Keratinocyte (primary cell): ENCODE results near the gene GGT7. TPM values are rescaled to one million over a fixed set of nuclear protein-coding genes. Genes with fewer than 3 reads are reported as not detected.

Source experiments
- DNase-seq: peaks from one replicate; pipeline ENCODE4 v3.0.0-alpha.2; 2011; ENCODE audit warnings: low read depth, missing footprints, low spot score
- FAIRE-seq: peaks from 2 replicates; lab custom pipeline; 2011; peaks lifted over from hg19 to GRCh38; lab: Jason Lieb, UNC
- H2AFZ ChIP-seq: 2 replicates; pipeline ENCODE4 v1.6.0; 2012; ENCODE audit warnings: low read length, control low read depth, inconsistent platforms; ENCODE audit not compliant: control insufficient read depth
- H3K27ac ChIP-seq: 2 replicates; pipeline ENCODE4 v1.5.1; 2011; ENCODE audit warnings: low read length; ENCODE audit not compliant: control insufficient read depth, insufficient read depth
- H3K27me3 ChIP-seq: 3 replicates; pipeline ENCODE4 v1.6.0; 2011; ENCODE audit warnings: low read length; ENCODE audit not compliant: control insufficient read depth, insufficient read depth; ENCODE audit errors: extremely low read depth
- H3K36me3 ChIP-seq, 2 experiments: 2 replicates in 1 of 2; 3 replicates in 1 of 2; pipeline ENCODE4 v1.5.1; 2011; ENCODE audit warnings: low read length in 2 of 2, mild to moderate bottlenecking in 1 of 2; ENCODE audit not compliant: control insufficient read depth in 2 of 2, insufficient read depth in 2 of 2; ENCODE audit errors: extremely low read depth in 1 of 2
- H3K4me1 ChIP-seq: 3 replicates; pipeline ENCODE4 v1.5.1; 2011; ENCODE audit warnings: low read length; ENCODE audit not compliant: control insufficient read depth, insufficient read depth; ENCODE audit errors: extremely low read depth
- H3K4me2 ChIP-seq: 3 replicates; pipeline ENCODE4 v1.6.0; 2011; ENCODE audit warnings: low read depth, low read length; ENCODE audit not compliant: control insufficient read depth, insufficient read depth; ENCODE audit errors: extremely low read depth
- H3K4me3 ChIP-seq, 3 experiments: fragments of 200-600 bp in 1 of 3; sonication (generic) in 1 of 3; 2 replicates in 2 of 3; 3 replicates in 1 of 3; pipeline ENCODE4 v1.5.1; 2011 to 2016; ENCODE audit warnings: low read length in 3 of 3, mild to moderate bottlenecking in 3 of 3, control low read depth in 2 of 3, inconsistent platforms in 1 of 3, low read depth in 1 of 3, mixed read lengths in 1 of 3, mixed run types in 1 of 3, moderate library complexity in 1 of 3; ENCODE audit not compliant: control insufficient read depth in 2 of 3, insufficient read depth in 2 of 3; ENCODE audit errors: extremely low read depth in 1 of 3
- H3K79me2 ChIP-seq: 2 replicates; pipeline ENCODE4 v1.6.0; 2012; ENCODE audit warnings: low read length; ENCODE audit not compliant: control insufficient read depth, insufficient read depth
- H3K9ac ChIP-seq: 3 replicates; pipeline ENCODE4 v1.6.0; 2011; ENCODE audit warnings: low read length; ENCODE audit not compliant: control insufficient read depth, insufficient read depth; ENCODE audit errors: extremely low read depth
- H3K9me1 ChIP-seq: 3 replicates; pipeline ENCODE4 v1.6.0; 2011; ENCODE audit warnings: low read length; ENCODE audit not compliant: control insufficient read depth, insufficient read depth; ENCODE audit errors: extremely low read depth
- H3K9me3 ChIP-seq: 2 replicates; pipeline ENCODE4 v1.5.1; 2012; ENCODE audit warnings: low read depth, low read length; ENCODE audit not compliant: control insufficient read depth
- H4K20me1 ChIP-seq: 3 replicates; pipeline ENCODE4 v1.6.0; 2011; ENCODE audit warnings: low read length; ENCODE audit not compliant: control insufficient read depth, insufficient read depth; ENCODE audit errors: extremely low read depth
- CTCF ChIP-seq, 3 experiments: IDR thresholded peaks in 1 of 3; conservative IDR thresholded peaks in 1 of 3; optimal IDR thresholded peaks in 1 of 3; 2 replicates in 2 of 3; 3 replicates in 1 of 3; pipeline versions ENCODE3 to v1.5.1; 2011; ENCODE audit warnings: low read length in 3 of 3, mild to moderate bottlenecking in 3 of 3, moderate library complexity in 2 of 3, control low read depth in 1 of 3, inconsistent platforms in 1 of 3; ENCODE audit not compliant: insufficient read depth in 2 of 3; ENCODE audit errors: extremely low read depth in 1 of 3
- EZH2 ChIP-seq: IDR thresholded peaks from one replicate; pipeline ENCODE4 v1.6.1; 2012; ENCODE audit warnings: inconsistent platforms, mild to moderate bottlenecking, low read length, moderate library complexity
- dilution Hi-C: fragments of 300-500 bp; cut with MboI; formaldehyde crosslinking; loops from one replicate; pipeline ENCODE4 v1.7.0; 2020; ENCODE audit warnings: low sequenced_read_pairs; ENCODE audit not compliant: extremely low pct_ligation_motif_present
- polyA plus RNA-seq, 5 experiments: library from polyadenylated mRNA; depleted of rRNA in 3 of 5; stranded (reverse) in 3 of 5; stranded (forward) in 1 of 5; unstranded in 1 of 5; fragments of >200 nt; gene quantifications; 1 replicate in 1 of 5; 2 replicates in 3 of 5; 3 replicates in 1 of 5; pipeline versions ENCODE4 v1.2.1 to v1.2.3, GENCODE V29; 2011 to 2012; ENCODE audit warnings: missing spikeins in 2 of 5, low read depth in 1 of 5, low replicate concordance in 1 of 5

The GGT7 gene
- polyA plus RNA-seq, 1 donor (not counting 4 experiments of a cell fraction or from before 2014, with no cell fraction given), result 5.0 TPM

GRCh38 chr20:34891166-34892062, 18.8 kb upstream of the GGT7 start:
- H4K20me1 ChIP-seq, result no peaks in the 10 kb centered on the region
- dilution Hi-C loops, result no loop called here
- H3K27ac ChIP-seq, result peak overlapping the region; percentile 76
- no peak overlapping the region for H2AFZ ChIP-seq
- peak overlapping the region; percentile 68 for H3K4me2 ChIP-seq
- TF ChIP-seq CTCF (optimal IDR thresholded peaks at IDR 0.05 in 1 of 3, IDR thresholded peaks at IDR 0.05 in 1 of 3, conservative IDR thresholded peaks at IDR 0.05 in 1 of 3; ENCODE audit: extremely low read depth in 1 of 3, insufficient read depth in 2 of 3, low read length in 3 of 3), result no peak
- TF ChIP-seq EZH2, result no peak
- DNase-seq, result no peak
- H3K4me1 ChIP-seq, result peaks cover 28% of the 10 kb centered on the region
- H3K9me1 ChIP-seq, result no peaks in the 10 kb centered on the region
- H3K79me2 ChIP-seq, result peaks cover 35% of the 10 kb centered on the region
- H3K4me3 ChIP-seq, result peak overlapping the region in 1 of 3 experiments; percentile 5
- peak overlapping the region; percentile 23 for H3K9ac ChIP-seq
- H3K9me3 ChIP-seq, result no peaks in the 10 kb centered on the region
- FAIRE-seq, result peak; percentile 13
- H3K36me3 ChIP-seq, result peaks cover 2 to 27% of the 10 kb centered on the region in 2 experiments
- no peaks in the 10 kb centered on the region for H3K27me3 ChIP-seq

GRCh38 chr20:34888468-34888867, 15.8 kb upstream of the GGT7 start:
- H4K20me1 ChIP-seq, result no peaks in the 10 kb centered on the region
- peaks cover 11 to 22% of the 10 kb centered on the region in 2 experiments for H3K36me3 ChIP-seq
- no peaks in the 10 kb centered on the region for H3K27me3 ChIP-seq
- no peaks in the 10 kb centered on the region for H3K9me1 ChIP-seq
- no peak overlapping the region for H3K27ac ChIP-seq
- peaks cover 23% of the 10 kb centered on the region for H3K79me2 ChIP-seq
- TF ChIP-seq EZH2 (no peak), CTCF (optimal IDR thresholded peaks at IDR 0.05 in 1 of 3, IDR thresholded peaks at IDR 0.05 in 1 of 3, conservative IDR thresholded peaks at IDR 0.05 in 1 of 3; ENCODE audit: extremely low read depth in 1 of 3, insufficient read depth in 2 of 3, low read length in 3 of 3) (no peak)
- H3K4me1 ChIP-seq, result peaks cover 28% of the 10 kb centered on the region
- no peak overlapping the region for H3K9ac ChIP-seq
- H3K9me3 ChIP-seq, result no peaks in the 10 kb centered on the region
- dilution Hi-C loops, result no loop called here
- no peak overlapping the region for H3K4me2 ChIP-seq
- no peak overlapping the region for H3K4me3 ChIP-seq
- no peak overlapping the region for H2AFZ ChIP-seq
- FAIRE-seq, result no peak
- no peak for DNase-seq
